CD4-positive, alpha-beta T cell (primary cell): ENCODE data around the gene PFKM. TPM values are rescaled to one million over a fixed set of nuclear protein-coding genes. Genes with fewer than 3 reads are reported as not detected.

Experiments
- ATAC-seq: fragments of 200-7000 bp; cut with Tn5 transposase; one replicate; pipeline ENCODE4 v1.10.0; 2022; ENCODE audit warnings: mild to moderate bottlenecking; ENCODE audit not compliant: poor library complexity
- CTCF ChIA-PET: fragments of 350-600 bp; sonication (Branson Sonifier 250); formaldehyde crosslinking; loops from one replicate; lab custom pipeline; 2021; ENCODE audit warnings: antibody characterized with exemption, inconsistent platforms; lab: Charles Lee
- POLR2A ChIA-PET: fragments of 350-600 bp; sonication (Branson Sonifier 250); formaldehyde crosslinking; loops from one replicate; lab custom pipeline; 2021; ENCODE audit warnings: antibody characterized with exemption, inconsistent platforms; lab: Charles Lee
- DNase-seq, 14 experiments: peaks; one replicate each; pipeline ENCODE4 v3.0.0-alpha.2; 2013 to 2020; ENCODE audit warnings: mixed read lengths in 2 of 14
- H3K27ac ChIP-seq, 2 donors: one replicate each; pipeline versions ENCODE4 v1.5.1 to v1.7.0; 2013; ENCODE audit warnings: low read length in 2 of 2, low read depth in 1 of 2, mild to moderate bottlenecking in 1 of 2
- H3K27me3 ChIP-seq, 2 experiments: 1 replicate in 1 of 2; 2 replicates in 1 of 2; pipeline versions ENCODE4 v1.6.1 to v1.7.0; 2013; ENCODE audit warnings: low read length in 2 of 2, control low read depth in 1 of 2, mild to moderate bottlenecking in 1 of 2, moderate library complexity in 1 of 2; ENCODE audit not compliant: insufficient read depth in 2 of 2, control insufficient read depth in 1 of 2
- H3K36me3 ChIP-seq: one replicate; pipeline ENCODE4 v1.6.1; 2013; ENCODE audit warnings: low read length, control low read depth; ENCODE audit not compliant: insufficient read depth
- H3K4me1 ChIP-seq: one replicate; pipeline ENCODE4 v1.6.1; 2013; ENCODE audit warnings: low read length, control low read depth; ENCODE audit not compliant: insufficient read depth
- H3K4me3 ChIP-seq: one replicate; pipeline ENCODE4 v1.5.1; 2013; ENCODE audit warnings: mild to moderate bottlenecking, low read length, moderate library complexity
- H3K9me3 ChIP-seq, 2 experiments: 1 replicate in 1 of 2; 2 replicates in 1 of 2; pipeline versions ENCODE4 v1.6.1 to v1.7.0; 2013; ENCODE audit warnings: low read length in 2 of 2, mild to moderate bottlenecking in 2 of 2, control low read depth in 1 of 2, moderate library complexity in 1 of 2; ENCODE audit not compliant: control insufficient read depth in 1 of 2, insufficient read depth in 1 of 2
- H3K27ac Mint-ChIP-seq: one replicate; pipeline ENCODE4 v1.8.0; 2020; ENCODE audit warnings: mixed read lengths
- H3K27me3 Mint-ChIP-seq: one replicate; pipeline ENCODE4 v1.8.0; 2021; ENCODE audit warnings: mixed read lengths
- H3K36me3 Mint-ChIP-seq: one replicate; pipeline ENCODE4 v1.8.0; 2021; ENCODE audit warnings: low read depth, mixed read lengths
- H3K4me1 Mint-ChIP-seq: one replicate; pipeline ENCODE4 v1.8.0; 2021; ENCODE audit warnings: low read depth, mixed read lengths
- H3K4me3 Mint-ChIP-seq: one replicate; pipeline ENCODE4 v1.8.0; 2020; ENCODE audit warnings: mild to moderate bottlenecking, mixed read lengths
- H3K9me3 Mint-ChIP-seq: one replicate; pipeline ENCODE4 v1.8.0; 2020; ENCODE audit warnings: mixed read lengths
- intact Hi-C, 2 experiments: fragments of 100-400 bp; cut with DNase I in 1 of 2; cut with micrococcal nuclease in 1 of 2; formaldehyde crosslinking; loops; one replicate each; pipeline versions ENCODE4 v1.15.1 to v1.9.0; 2023 to 2025; cut with DNase I, micrococcal nuclease
- total RNA-seq, 174 experiments: library from RNA in 2 of 174; stranded (reverse) in 2 of 174; gene quantifications; one replicate each; pipeline ENCODE4 v1.2.3 and lab custom pipeline; 2021 to 2026
- TF ChIP-seq, protein P1 (sequence below): fragments of 200-600 bp; IDR thresholded peaks from one replicate; pipeline ENCODE4 v1.8.0; 2022; ENCODE audit warnings: antibody characterized with exemption, mild to moderate bottlenecking

Gene PFKM
- total RNA-seq, 2 experiments from 2014 or later = 9.3 to 9.4 TPM

- Mint-ChIP-seq H3K27me3 (peaks cover 8% of the 10 kb centered on the region), H3K9me3 (no peaks in the 10 kb centered on the region), H3K4me3 (no peak overlapping the region), H3K27ac (peak overlapping the region; percentile 7), H3K36me3 (peaks cover 6% of the 10 kb centered on the region), H3K4me1 (peaks cover 46% of the 10 kb centered on the region)
- no peak overlapping the region for H3K27ac ChIP-seq
- DNase-seq (no peak), ATAC-seq (no peak)
- intact Hi-C loops = no loop called here
- peaks cover 25% of the 10 kb centered on the region for H3K4me1 ChIP-seq
- CTCF ChIA-PET = interaction anchor here (0.8 kb wide), 1 partner anchor 23 kb away, joined by 3 read pairs; the partner anchor contains the start of gene CCDC184
- H3K27me3 ChIP-seq = no peaks in the 10 kb centered on the region
- POLR2A ChIA-PET = interaction anchor here (0.6 to 1.1 kb wide), 3 partner anchors 23 to 1860 kb away, joined by 3 read pairs; partner anchors contain the start of gene CCDC184
- no peaks in the 10 kb centered on the region for H3K36me3 ChIP-seq
- no peaks in the 10 kb centered on the region for H3K9me3 ChIP-seq
- TF ChIP-seq, protein P1, sequence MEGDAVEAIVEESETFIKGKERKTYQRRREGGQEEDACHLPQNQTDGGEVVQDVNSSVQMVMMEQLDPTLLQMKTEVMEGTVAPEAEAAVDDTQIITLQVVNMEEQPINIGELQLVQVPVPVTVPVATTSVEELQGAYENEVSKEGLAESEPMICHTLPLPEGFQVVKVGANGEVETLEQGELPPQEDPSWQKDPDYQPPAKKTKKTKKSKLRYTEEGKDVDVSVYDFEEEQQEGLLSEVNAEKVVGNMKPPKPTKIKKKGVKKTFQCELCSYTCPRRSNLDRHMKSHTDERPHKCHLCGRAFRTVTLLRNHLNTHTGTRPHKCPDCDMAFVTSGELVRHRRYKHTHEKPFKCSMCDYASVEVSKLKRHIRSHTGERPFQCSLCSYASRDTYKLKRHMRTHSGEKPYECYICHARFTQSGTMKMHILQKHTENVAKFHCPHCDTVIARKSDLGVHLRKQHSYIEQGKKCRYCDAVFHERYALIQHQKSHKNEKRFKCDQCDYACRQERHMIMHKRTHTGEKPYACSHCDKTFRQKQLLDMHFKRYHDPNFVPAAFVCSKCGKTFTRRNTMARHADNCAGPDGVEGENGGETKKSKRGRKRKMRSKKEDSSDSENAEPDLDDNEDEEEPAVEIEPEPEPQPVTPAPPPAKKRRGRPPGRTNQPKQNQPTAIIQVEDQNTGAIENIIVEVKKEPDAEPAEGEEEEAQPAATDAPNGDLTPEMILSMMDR = no peak
- no peak overlapping the region for H3K4me3 ChIP-seq
Observed at GRCh38 chr12:48160046-48160445, 40.9 kb downstream of the PFKM start.

GRCh38 chr12:48160807-48161206 is 41.6 kb downstream of the PFKM start:
- H3K4me1 ChIP-seq = peaks cover 25% of the 10 kb centered on the region
- no peak overlapping the region for H3K4me3 ChIP-seq
- peak overlapping the region; percentile 15 for H3K4me3 Mint-ChIP-seq
- peak overlapping the region; percentile 45 for H3K27ac Mint-ChIP-seq
- H3K36me3 ChIP-seq = no peaks in the 10 kb centered on the region
- no peaks in the 10 kb centered on the region for H3K27me3 ChIP-seq
- H3K36me3 Mint-ChIP-seq = peaks cover 6% of the 10 kb centered on the region
- H3K4me1 Mint-ChIP-seq = peaks cover 44% of the 10 kb centered on the region
- no peaks in the 10 kb centered on the region for H3K9me3 Mint-ChIP-seq
- no peak overlapping the region for H3K27ac ChIP-seq
- intact Hi-C loops = no loop called here
- no peaks in the 10 kb centered on the region for H3K9me3 ChIP-seq
- no peak for DNase-seq
- ChIA-PET POLR2A (interaction anchor here (1.1 kb wide), 1 partner anchor 39 kb away, joined by 3 read pairs; no protein-coding TSS in a partner anchor), CTCF (no interaction called here)
- ATAC-seq = no peak
- H3K27me3 Mint-ChIP-seq = peaks cover 13% of the 10 kb centered on the region
- TF ChIP-seq, protein P1 = no peak

GRCh38 chr12:48163150-48163747 is 44.1 kb downstream of the PFKM start:
- Mint-ChIP-seq H3K27ac (no peak overlapping the region), H3K36me3 (no peaks in the 10 kb centered on the region), H3K4me1 (peaks cover 20% of the 10 kb centered on the region), H3K4me3 (no peak overlapping the region), H3K9me3 (no peaks in the 10 kb centered on the region), H3K27me3 (peaks cover 20% of the 10 kb centered on the region)
- no peaks in the 10 kb centered on the region for H3K36me3 ChIP-seq
- intact Hi-C loops = no loop called here
- CTCF ChIA-PET = no interaction called here
- DNase-seq (no peak), ATAC-seq (no peak)
- TF ChIP-seq, protein P1 = no peak
- POLR2A ChIA-PET = no interaction called here
- H3K9me3 ChIP-seq = no peaks in the 10 kb centered on the region
- H3K4me1 ChIP-seq = peaks cover 5% of the 10 kb centered on the region
- no peak overlapping the region for H3K4me3 ChIP-seq
- no peaks in the 10 kb centered on the region for H3K27me3 ChIP-seq
- no peak overlapping the region for H3K27ac ChIP-seq
